GM12878 (cell line): ENCODE data around the gene LRSAM1. TPM values are rescaled to one million over a fixed set of nuclear protein-coding genes. Genes with fewer than 3 reads are reported as not detected.

Experiments
- ATAC-seq: fragments of 200-7000 bp; cut with Tn5 transposase; 3 replicates; pipeline ENCODE4 v1.9.1; 2020; ENCODE audit warnings: mild to moderate bottlenecking, moderate library complexity
- BruUV-seq: library from RNA; stranded (reverse); fragments of 400-500 nt; replicated peaks from 2 replicates; lab custom pipeline; 2021; lab: Mats Ljungman, UMichigan
- CTCF ChIA-PET: fragments of 300-600 bp; sonication (Branson Sonifier 250); formaldehyde crosslinking; extraction: SDS; loops from one replicate; lab custom pipeline; 2021; ENCODE audit warnings: inconsistent platforms; lab: Yijun Ruan, JAX
- POLR2A ChIA-PET: fragments of 350-600 bp; formaldehyde crosslinking; extraction: SDS; loops from one replicate; lab custom pipeline; 2021; ENCODE audit warnings: inconsistent platforms; lab: Charles Lee
- RAD21 ChIA-PET: fragments of 300-600 bp; sonication (Branson Sonifier 250); formaldehyde crosslinking; loops from one replicate; lab custom pipeline; 2023; ENCODE audit warnings: antibody characterized with exemption; ENCODE audit not compliant: unreplicated experiment; lab: Charles Lee
- SMC1A ChIA-PET: fragments of 300-600 bp; sonication (Branson Sonifier 250); formaldehyde crosslinking; loops from one replicate; lab custom pipeline; 2023; ENCODE audit not compliant: unreplicated experiment, uncharacterized antibody; lab: Charles Lee
- DNase-seq: peaks from one replicate; pipeline ENCODE4 v3.0.0-alpha.2; 2011; ENCODE audit warnings: low read depth, low spot score
- FAIRE-seq: peaks from 3 replicates; lab custom pipeline; 2011; peaks lifted over from hg19 to GRCh38; lab: Jason Lieb, UNC
- H2AFZ ChIP-seq: 2 replicates; pipeline ENCODE4 v1.6.0; 2011; ENCODE audit warnings: low read depth, low read length, control low read depth; ENCODE audit not compliant: control insufficient read depth
- H3K27ac ChIP-seq: 2 replicates; pipeline ENCODE4 v1.5.1; 2011; ENCODE audit warnings: control low read depth; ENCODE audit not compliant: control insufficient read depth, insufficient read depth
- H3K27me3 ChIP-seq, 2 experiments: replicated peaks in 1 of 2; 2 replicates each; pipeline versions ENCODE4 v1.6.0 to v1.6.1; 2011; ENCODE audit warnings: low read length in 1 of 2; ENCODE audit not compliant: control insufficient read depth in 2 of 2, insufficient read depth in 2 of 2
- H3K36me3 ChIP-seq, 2 experiments: 2 replicates each; pipeline ENCODE4 v1.5.1; 2011; ENCODE audit warnings: low read length in 1 of 2; ENCODE audit not compliant: control insufficient read depth in 2 of 2, insufficient read depth in 2 of 2
- H3K4me1 ChIP-seq: 2 replicates; pipeline ENCODE4 v1.6.1; 2011; ENCODE audit warnings: mild to moderate bottlenecking, low read length, moderate library complexity, mixed read lengths; ENCODE audit not compliant: control insufficient read depth, insufficient read depth
- H3K4me2 ChIP-seq: 2 replicates; pipeline ENCODE4 v1.6.0; 2011; ENCODE audit warnings: control low read depth; ENCODE audit not compliant: control insufficient read depth, insufficient read depth
- H3K4me3 ChIP-seq: fragments of 200-600 bp; sonication (generic); 2 replicates; pipeline ENCODE4 v1.5.1; 2016
- H3K79me2 ChIP-seq: 2 replicates; pipeline ENCODE4 v1.6.0; 2011; ENCODE audit warnings: low read length; ENCODE audit not compliant: control insufficient read depth, insufficient read depth
- H3K9ac ChIP-seq: 2 replicates; pipeline ENCODE4 v1.8.0; 2011; ENCODE audit warnings: low read length, control low read depth, mixed read lengths; ENCODE audit not compliant: control insufficient read depth, insufficient read depth
- H3K9me3 ChIP-seq: replicated peaks from 3 replicates; pipeline ENCODE4 v1.5.1; 2011; ENCODE audit warnings: mild to moderate bottlenecking, low read length; ENCODE audit not compliant: control insufficient read depth, insufficient read depth
- H4K20me1 ChIP-seq: 2 replicates; pipeline ENCODE4 v1.6.0; 2011; ENCODE audit not compliant: control insufficient read depth, insufficient read depth
- CBX3 ChIP-seq: fragments of 200-600 bp; sonication (generic); IDR thresholded peaks from 2 replicates; pipeline ENCODE4 v1.6.1; 2016; ENCODE audit warnings: low read depth, borderline replicate concordance
- CHD2 ChIP-seq: IDR thresholded peaks from 2 replicates; pipeline ENCODE4 v1.6.1; 2011; ENCODE audit warnings: low read depth, low read length, improper control_type of control experiment, borderline replicate concordance
- E4F1 ChIP-seq: fragments of 450-650 bp; IDR thresholded peaks from 2 replicates; pipeline ENCODE4 v1.6.1; 2018; ENCODE audit warnings: borderline replicate concordance, mild to moderate bottlenecking; ENCODE audit not compliant: partially characterized antibody
- EGR1 ChIP-seq, 2 experiments: IDR thresholded peaks; 1 replicate in 1 of 2; 2 replicates in 1 of 2; pipeline ENCODE4 v1.6.1; 2011 to 2012; ENCODE audit warnings: low read depth in 2 of 2, low read length in 2 of 2, borderline replicate concordance in 1 of 2, mild to moderate bottlenecking in 1 of 2, moderate library complexity in 1 of 2
- EP300 ChIP-seq, 2 experiments: fragments of 150-350 bp in 1 of 2; IDR thresholded peaks; 2 replicates each; pipeline ENCODE4 v1.6.1; 2011 to 2012; ENCODE audit warnings: low read depth in 2 of 2, low read length in 2 of 2, borderline replicate concordance in 1 of 2, improper control_type of control experiment in 1 of 2, inconsistent platforms in 1 of 2; ENCODE audit not compliant: control insufficient read depth in 1 of 2
- HSF1 ChIP-seq: fragments of 150-350 bp; IDR thresholded peaks from 2 replicates; pipeline ENCODE4 v1.6.1; 2014; ENCODE audit warnings: mild to moderate bottlenecking, low read depth, low read length
- NKRF ChIP-seq: fragments of 450-650 bp; conservative IDR thresholded peaks from 2 replicates; pipeline ENCODE4 v1.6.1; 2017; ENCODE audit warnings: mild to moderate bottlenecking, moderate library complexity
- NR2C2 ChIP-seq: IDR thresholded peaks from 2 replicates; pipeline ENCODE4 v1.6.1; 2011; ENCODE audit warnings: borderline replicate concordance, low read depth; ENCODE audit not compliant: control insufficient read depth, insufficient read length
- REST ChIP-seq: IDR thresholded peaks from 2 replicates; pipeline ENCODE4 v1.6.1; 2012; ENCODE audit warnings: mild to moderate bottlenecking, low read depth, low read length
- SIX5 ChIP-seq: IDR thresholded peaks from 2 replicates; pipeline ENCODE4 v1.6.1; 2011; ENCODE audit warnings: mild to moderate bottlenecking, low read depth, low read length, moderate library complexity; ENCODE audit not compliant: severe bottlenecking
- WGBS: methylation state at CpG from one replicate; pipeline ENCODE4 v1.1.6; 2016; ENCODE audit warnings: low lambda C conversion rate; ENCODE audit not compliant: insufficient replicate concordance, insufficient coverage; ENCODE audit errors: missing lambda C conversion rate; 5-methylcytosine and 5-hydroxymethylcytosine counted together
- in situ Hi-C: fragments of 300-500 bp; cut with MboI; formaldehyde crosslinking; loops from 9 replicates; pipeline ENCODE4 v1.14.3; 2018; ENCODE audit warnings: mixed read lengths
- intact Hi-C: fragments of 100-400 bp; cut with micrococcal nuclease; formaldehyde crosslinking; loops from one replicate; pipeline ENCODE4 v1.14.2; 2022; ENCODE audit not compliant: unreplicated experiment
- polyA plus RNA-seq, 11 experiments: library from polyadenylated mRNA; depleted of rRNA in 4 of 11; unstranded in 6 of 11; stranded (reverse) in 5 of 11; fragments of >200 nt; fragmentation: Nextera tagmentation in 4 of 11; fragmentation: Illumina TruSeq in 1 of 11; extraction: Ambion mirVana in 4 of 11; extraction: Trizol in 1 of 11; gene quantifications; 1 replicate in 1 of 11; 2 replicates in 10 of 11; pipeline versions ENCODE4 v1.2.1 to v1.2.3, GENCODE V29; 2011 to 2016; ENCODE audit warnings: inconsistent platforms in 2 of 11, missing spikeins in 2 of 11, low read depth in 1 of 11
- total RNA-seq, 4 experiments: library from RNA; depleted of rRNA in 3 of 4; stranded (reverse); fragments of >200 nt in 3 of 4; fragmentation: Illumina TruSeq in 1 of 4; extraction: Trizol in 1 of 4; gene quantifications; 2 replicates each; pipeline versions ENCODE4 v1.2.1 to v1.2.3, GENCODE V29; 2013 to 2021

LRSAM1 gene
- total and polyA plus RNA-seq, 10 of the 15 experiments (the other 5 are each of a cell fraction or from before 2014, with no cell fraction given) = 0.14 to 23.4 (median 11.7) TPM

- no peak for TF ChIP-seq SIX5
- TF ChIP-seq CHD2 = no peak
- no peak for TF ChIP-seq EP300 (IDR thresholded peaks at IDR 0.05; ENCODE audit: borderline replicate concordance in 1 of 2, control insufficient read depth in 1 of 2, low read depth in 2 of 2, low read length in 2 of 2)
- no peak for TF ChIP-seq E4F1
- TF ChIP-seq HSF1 = no peak
Observed at GRCh38 chr9:127438394-127438793, 12.9 kb upstream of the LRSAM1 start (continued).

- Histone ChIP-seq H3K9ac (no peak overlapping the region), H2AFZ (no peak overlapping the region), H3K4me2 (no peak overlapping the region), H3K9me3 (peaks cover 11% of the 10 kb centered on the region), H3K4me3 (no peak overlapping the region), H3K4me1 (no peaks in the 10 kb centered on the region), H3K27me3 (no peaks in the 10 kb centered on the region), H3K36me3 (peaks cover 26 to 62% of the 10 kb centered on the region in 2 experiments), H3K79me2 (peaks cover 19% of the 10 kb centered on the region), H3K27ac (no peak overlapping the region), H4K20me1 (peaks cover 9% of the 10 kb centered on the region)
- DNase-seq (no peak), ATAC-seq (peak; percentile 4; the same call in 2 of the 3 replicates), FAIRE-seq (no peak)
- RAD21 ChIA-PET = no interaction called here
- intact Hi-C loops = no loop called here
- SMC1A ChIA-PET = interaction anchor here (0.8 kb wide), 1 partner anchor 10 kb away, joined by 3 read pairs; no protein-coding TSS in a partner anchor
- WGBS = 98% methylated on average over 17 of the region's 17 CpGs
- in situ Hi-C loops = no loop called here
- BruUV-seq = no TSS peak
- CTCF ChIA-PET = no interaction called here
- POLR2A ChIA-PET = interaction anchor here (0.7 to 1.1 kb wide), 4 partner anchors 9 to 20 kb away, joined by 3 read pairs; partner anchors contain the start of gene ZNF79
- TF ChIP-seq NR2C2 (no peak), CBX3 (no peak), NKRF (no peak), REST (no peak), EGR1 (IDR thresholded peaks at IDR 0.05; ENCODE audit: borderline replicate concordance in 1 of 2, low read depth in 2 of 2, low read length in 2 of 2) (no peak)
Observed at GRCh38 chr9:127444283-127444920, 6.9 kb upstream of the LRSAM1 start.
